BJ (cell line): Measurements from ENCODE around the gene ANKRD23. TPM values are rescaled to one million over a fixed set of nuclear protein-coding genes. Genes with fewer than 3 reads are reported as not detected.
"Not testable (repeated sequence)": the region's sequence is repeated elsewhere in the genome, so short reads cannot be mapped to it uniquely, and the experiment has no call there.

ENCODE experiments used
- CTCF ChIA-PET: fragments of 350-600 bp; formaldehyde crosslinking; extraction: SDS; loops from one replicate; lab custom pipeline; 2021; ENCODE audit warnings: antibody characterized with exemption, inconsistent platforms; lab: Yijun Ruan, JAX
- POLR2A ChIA-PET: fragments of 300-600 bp; sonication (Branson Sonifier 250); formaldehyde crosslinking; extraction: SDS; loops from one replicate; lab custom pipeline; 2021; ENCODE audit warnings: antibody characterized with exemption; lab: Charles Lee
- DNase-seq: peaks from one replicate; pipeline ENCODE4 v3.0.0-alpha.2; 2011; ENCODE audit warnings: low read depth
- H3K27me3 ChIP-seq: 2 replicates; pipeline ENCODE4 v1.6.0; 2011; ENCODE audit warnings: low read length; ENCODE audit not compliant: control insufficient read depth, insufficient read depth
- H3K36me3 ChIP-seq: 2 replicates; pipeline ENCODE4 v1.5.1; 2011; ENCODE audit warnings: low read length; ENCODE audit not compliant: control insufficient read depth, insufficient read depth
- H3K4me3 ChIP-seq: 2 replicates; pipeline ENCODE4 v1.5.1; 2011; ENCODE audit warnings: low read depth, mild to moderate bottlenecking, control low read depth, low read length
- polyA plus RNA-seq: library from polyadenylated mRNA; depleted of rRNA; stranded (reverse); fragments of >200 nt; gene quantifications from 2 replicates; pipeline ENCODE4 v1.2.3, GENCODE V29; 2011
- TF ChIP-seq, protein P1 (sequence below): IDR thresholded peaks from 2 replicates; pipeline ENCODE4 v1.5.1; 2011; ENCODE audit warnings: low read depth, mild to moderate bottlenecking, control low read depth, inconsistent platforms, low read length, moderate library complexity; ENCODE audit not compliant: insufficient read depth

The ANKRD23 gene
- polyA plus RNA-seq, 1 experiment = 1.4 TPM

- TF ChIP-seq, protein P1, sequence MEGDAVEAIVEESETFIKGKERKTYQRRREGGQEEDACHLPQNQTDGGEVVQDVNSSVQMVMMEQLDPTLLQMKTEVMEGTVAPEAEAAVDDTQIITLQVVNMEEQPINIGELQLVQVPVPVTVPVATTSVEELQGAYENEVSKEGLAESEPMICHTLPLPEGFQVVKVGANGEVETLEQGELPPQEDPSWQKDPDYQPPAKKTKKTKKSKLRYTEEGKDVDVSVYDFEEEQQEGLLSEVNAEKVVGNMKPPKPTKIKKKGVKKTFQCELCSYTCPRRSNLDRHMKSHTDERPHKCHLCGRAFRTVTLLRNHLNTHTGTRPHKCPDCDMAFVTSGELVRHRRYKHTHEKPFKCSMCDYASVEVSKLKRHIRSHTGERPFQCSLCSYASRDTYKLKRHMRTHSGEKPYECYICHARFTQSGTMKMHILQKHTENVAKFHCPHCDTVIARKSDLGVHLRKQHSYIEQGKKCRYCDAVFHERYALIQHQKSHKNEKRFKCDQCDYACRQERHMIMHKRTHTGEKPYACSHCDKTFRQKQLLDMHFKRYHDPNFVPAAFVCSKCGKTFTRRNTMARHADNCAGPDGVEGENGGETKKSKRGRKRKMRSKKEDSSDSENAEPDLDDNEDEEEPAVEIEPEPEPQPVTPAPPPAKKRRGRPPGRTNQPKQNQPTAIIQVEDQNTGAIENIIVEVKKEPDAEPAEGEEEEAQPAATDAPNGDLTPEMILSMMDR = no peak
- ChIA-PET CTCF (interaction anchor here (0.6 to 2.3 kb wide), 15 partner anchors 10 to 391 kb away, joined by 3 to 22 read pairs (median 4); no protein-coding TSS in a partner anchor), POLR2A (no interaction called here)
- H3K4me3 ChIP-seq = no peak overlapping the region
- DNase-seq = no peak
- peaks cover 6% of the 10 kb centered on the region; the same call in 1 of the 2 replicates for H3K36me3 ChIP-seq
- H3K27me3 ChIP-seq = no peaks in the 10 kb centered on the region
Observed at GRCh38 chr2:96800061-96801004, 43.5 kb downstream of the ANKRD23 start.

GRCh38 chr2:96799623-96799935 is 44.2 kb downstream of the ANKRD23 start:
- ChIA-PET POLR2A (no interaction called here), CTCF (interaction anchor here (0.7 to 2.3 kb wide), 7 partner anchors 10 to 66 kb away, joined by 3 to 22 read pairs (median 7); no protein-coding TSS in a partner anchor)
- TF ChIP-seq, protein P1 = no peak
- Histone ChIP-seq H3K4me3 (no peak overlapping the region), H3K36me3 (peaks cover 6% of the 10 kb centered on the region; the same call in 1 of the 2 replicates), H3K27me3 (no peaks in the 10 kb centered on the region)
- no peak for DNase-seq

DNA sequence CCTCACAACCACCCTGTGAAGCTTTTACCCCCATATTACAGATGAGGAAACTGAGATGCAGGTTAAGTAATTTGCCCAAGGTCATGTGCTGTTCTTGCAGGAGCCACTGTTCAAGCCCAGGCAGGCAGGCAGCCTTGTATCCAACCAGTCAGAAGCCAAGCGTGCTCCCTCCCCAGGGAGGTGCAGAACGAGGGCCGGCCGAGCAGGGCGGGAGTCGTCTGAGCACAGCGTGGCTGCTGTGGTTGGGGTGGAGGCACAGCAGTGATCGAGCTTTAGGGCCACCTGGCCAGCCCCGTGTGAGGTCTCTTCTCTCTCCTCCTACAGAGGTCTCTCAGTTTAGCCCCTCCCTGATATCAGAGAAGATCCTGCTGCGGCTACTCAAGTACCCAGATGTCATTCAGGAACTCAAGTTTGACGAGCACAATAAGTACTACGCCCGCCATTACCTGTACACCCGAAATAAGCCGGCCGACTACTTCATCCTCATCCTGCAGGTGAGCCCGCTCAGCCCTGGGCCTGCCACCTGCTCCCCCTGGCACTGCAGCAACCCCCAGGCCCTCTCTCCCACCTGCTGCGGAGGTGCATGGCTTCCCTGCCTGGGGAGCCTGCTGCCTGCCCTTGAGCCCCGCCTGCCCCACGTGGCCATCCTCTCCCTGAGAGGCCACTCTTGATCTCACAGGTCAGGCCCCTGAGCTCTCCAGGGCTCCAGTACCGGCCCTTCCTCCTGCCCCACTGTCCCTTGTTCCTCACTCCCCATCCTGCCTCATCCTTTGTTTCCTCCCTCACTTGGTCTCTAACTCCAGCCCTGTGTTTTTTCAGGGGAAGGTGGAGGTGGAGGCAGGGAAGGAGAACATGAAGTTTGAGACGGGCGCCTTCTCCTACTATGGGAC is 44.8 kb downstream of the ANKRD23 start:
- Histone ChIP-seq H3K4me3 (no peak overlapping the region), H3K27me3 (no peaks in the 10 kb centered on the region), H3K36me3 (peaks cover 6% of the 10 kb centered on the region; the same call in 1 of the 2 replicates)
- CTCF ChIA-PET = interaction anchor here (1.1 to 2.3 kb wide), 4 partner anchors 9 to 179 kb away, joined by 3 to 10 read pairs (median 6); no protein-coding TSS in a partner anchor
- no peak for DNase-seq
- TF ChIP-seq, protein P1 = no peak
- POLR2A ChIA-PET = no interaction called here

DNA sequence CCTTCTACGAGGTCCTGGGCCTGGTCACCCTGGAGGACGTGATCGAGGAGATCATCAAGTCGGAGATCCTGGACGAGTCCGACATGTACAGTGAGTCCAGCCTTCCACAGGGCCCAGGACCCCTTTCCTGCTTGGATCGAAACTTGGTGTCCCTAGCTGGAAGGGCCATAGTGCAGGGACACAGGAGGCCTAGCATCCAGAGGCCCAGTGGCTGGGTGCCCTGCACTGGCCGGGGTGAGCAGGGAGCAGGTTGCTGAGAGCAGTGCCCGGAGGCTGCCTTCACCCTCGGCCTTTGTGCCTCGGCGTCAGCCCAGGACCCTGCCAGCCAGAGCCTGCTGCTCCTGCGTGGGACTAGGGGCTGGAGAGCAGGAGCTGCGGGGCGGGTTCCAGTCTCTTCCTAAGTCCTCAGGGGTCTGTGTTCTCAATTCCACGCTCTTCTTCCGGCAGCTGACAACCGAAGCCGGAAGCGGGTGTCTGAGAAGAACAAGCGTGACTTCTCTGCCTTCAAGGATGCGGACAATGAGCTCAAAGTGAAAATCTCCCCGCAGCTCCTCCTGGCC is 46.7 kb downstream of the ANKRD23 start:
- peaks cover 6% of the 10 kb centered on the region; the same call in 1 of the 2 replicates for H3K36me3 ChIP-seq
- no peak for DNase-seq
- ChIA-PET POLR2A (no interaction called here), CTCF (interaction anchor here (2.2 kb wide), 1 partner anchor 11 kb away, joined by 6 read pairs; no protein-coding TSS in a partner anchor)
- no peak overlapping the region for H3K4me3 ChIP-seq
- no peaks in the 10 kb centered on the region for H3K27me3 ChIP-seq
- TF ChIP-seq, protein P1 = no peak

DNA sequence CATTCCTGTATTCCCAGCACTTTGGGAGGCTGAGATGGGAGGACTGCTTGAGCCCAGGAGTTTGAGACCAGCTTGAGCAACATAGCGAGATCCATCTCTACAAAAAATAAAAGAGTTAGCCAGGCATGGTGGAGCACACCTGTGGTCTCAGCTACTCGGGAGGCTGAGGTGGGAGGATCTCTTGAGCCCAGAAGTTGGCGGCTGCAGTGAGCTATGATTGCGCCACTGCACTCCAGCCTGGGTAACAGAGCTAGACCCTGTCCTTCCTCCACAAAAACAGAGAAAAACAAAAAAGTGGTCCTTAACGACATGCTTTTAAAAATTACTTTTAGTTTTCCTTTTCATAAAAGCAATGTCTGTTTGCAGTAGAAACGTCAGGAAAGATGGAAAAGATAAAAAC is 47.3 kb downstream of the ANKRD23 start:
- H3K36me3 ChIP-seq, DNase-seq, H3K4me3 ChIP-seq, H3K27me3 ChIP-seq, POLR2A ChIA-PET: not testable (repeated sequence)
- CTCF ChIA-PET = interaction anchor here (2.2 kb wide), 1 partner anchor 11 kb away, joined by 6 read pairs; no protein-coding TSS in a partner anchor
